GM21619 (cell line): ENCODE measurements around the gene TBC1D16.

Experiments used
- ATAC-seq: cut with Tn5 transposase; IDR thresholded peaks from one replicate; pipeline ENCODE4 v1.9.1; 2021; ENCODE audit not compliant: unreplicated experiment

Gene TBC1D16

GRCh38 chr17:80035687-80035936 lies at the start of gene TBC1D16:
TSS of gene TBC1D16 (minus strand) at chr17:80035872. CDS start at chr17:80013547, 22,325 bp downstream.
- ATAC-seq, result no peak

GRCh38 chr17:80084773-80085172 lies 49.1 kb upstream of the TBC1D16 start:
- ATAC-seq, result no peak

- ATAC-seq, result no peak
These were observed 47.5 kb upstream of the TBC1D16 start for GRCh38 chr17:80083136-80083661.

GRCh38 chr17:80082403-80083135 lies 46.9 kb upstream of the TBC1D16 start:
- no peak for ATAC-seq

GRCh38 chr17:80081596-80081995 lies 45.9 kb upstream of the TBC1D16 start:
- ATAC-seq, result no peak

GRCh38 chr17:80080081-80080480 lies 44.4 kb upstream of the TBC1D16 start:
- ATAC-seq, result no peak

GRCh38 chr17:80072410-80072809 lies 36.7 kb upstream of the TBC1D16 start:
- no peak for ATAC-seq

- no peak for ATAC-seq
These were observed 35.6 kb upstream of the TBC1D16 start for GRCh38 chr17:80071116-80071841.

- ATAC-seq, result no peak
These were observed 34.9 kb upstream of the TBC1D16 start for GRCh38 chr17:80070375-80071115.

GRCh38 chr17:80068301-80069222 lies 32.9 kb upstream of the TBC1D16 start:
- ATAC-seq, result no peak

GRCh38 chr17:80067393-80067986 lies 31.8 kb upstream of the TBC1D16 start:
- no peak for ATAC-seq

- no peak for ATAC-seq
These were observed 30.0 kb upstream of the TBC1D16 start for GRCh38 chr17:80065478-80066170.

GRCh38 chr17:80064696-80065095 lies 29.0 kb upstream of the TBC1D16 start:
- ATAC-seq, result no peak

GRCh38 chr17:80063830-80064585 lies 28.3 kb upstream of the TBC1D16 start:
- no peak for ATAC-seq

GRCh38 chr17:80061421-80061820 lies 25.7 kb upstream of the TBC1D16 start:
- ATAC-seq, result no peak

GRCh38 chr17:80060644-80061043 lies 25.0 kb upstream of the TBC1D16 start:
- ATAC-seq, result no peak

- no peak for ATAC-seq
These were observed 22.8 kb upstream of the TBC1D16 start for GRCh38 chr17:80058311-80058955.

- ATAC-seq, result no peak
These were observed 19.9 kb upstream of the TBC1D16 start for GRCh38 chr17:80055597-80055996.

- ATAC-seq, result no peak
These were observed 17.4 kb upstream of the TBC1D16 start for GRCh38 chr17:80053102-80053501.
